ENCODE results near the gene GID8.

GID8 gene

DNA sequence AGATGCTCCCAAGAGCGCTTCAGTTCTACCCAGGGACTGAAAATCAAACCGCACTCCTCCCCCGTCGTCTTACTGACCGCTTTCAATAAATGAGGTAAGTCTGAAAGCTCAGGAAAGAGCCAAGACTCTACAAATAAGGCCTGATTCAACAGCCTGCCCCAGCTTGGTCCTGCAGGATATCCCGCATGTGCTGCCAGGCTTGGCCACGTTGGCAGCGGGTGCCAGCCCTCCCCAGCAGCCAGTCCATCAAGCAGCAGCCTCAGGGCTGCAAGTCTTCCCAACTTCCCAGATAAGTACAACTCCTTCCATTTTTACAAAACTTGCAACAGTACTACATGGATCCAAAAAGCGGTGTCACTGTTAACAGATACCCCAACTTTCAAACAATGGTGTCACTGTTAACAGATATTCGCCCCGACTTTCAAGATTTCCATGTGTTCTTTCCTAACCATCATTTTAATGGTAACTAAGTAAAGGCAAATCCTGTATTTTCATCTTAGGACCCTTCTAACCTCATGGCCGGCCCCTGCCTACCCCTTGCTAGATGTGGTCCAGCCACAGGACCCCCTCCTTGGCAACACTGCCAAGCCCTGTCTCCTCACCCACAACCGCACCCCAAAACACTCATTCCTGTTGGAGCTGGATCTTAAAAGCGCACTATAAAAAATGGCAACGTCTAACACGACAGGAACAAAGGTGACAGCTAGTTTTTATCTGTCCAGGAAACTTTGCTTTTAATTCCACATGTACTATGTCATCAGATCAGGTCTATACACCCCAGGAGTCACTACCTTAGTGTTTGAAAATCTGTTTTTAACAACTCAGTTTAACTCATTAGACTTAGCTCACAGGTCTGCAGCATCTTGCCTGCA lies 39.6 kb upstream of the GID8 start:
- no peak for TF ChIP-seq CTCF (IDR thresholded peaks at IDR 0.05; ENCODE audit: borderline replicate concordance, insufficient read depth, low read depth, low read length)

GRCh38 chr20:62898970-62899632 lies 38.8 kb upstream of the GID8 start:
- H3K4me3 ChIP-seq (ENCODE audit: low read depth, low read length), result no peak overlapping the region
- no peak for TF ChIP-seq CTCF (IDR thresholded peaks at IDR 0.05; ENCODE audit: borderline replicate concordance, insufficient read depth, low read depth, low read length)

More for the DNA sequence above, 39.6 kb upstream of the GID8 start:
- no peak overlapping the region for H3K4me3 ChIP-seq (ENCODE audit: low read depth, low read length)

GRCh38 chr20:62899633-62900051 lies 38.3 kb upstream of the GID8 start:
- TF ChIP-seq CTCF (IDR thresholded peaks at IDR 0.05; ENCODE audit: borderline replicate concordance, insufficient read depth, low read depth, low read length), result no peak
- no peak overlapping the region for H3K4me3 ChIP-seq (ENCODE audit: low read depth, low read length)

GRCh38 chr20:62900052-62900691 lies 37.8 kb upstream of the GID8 start:
- peak; percentile 96 for TF ChIP-seq CTCF (IDR thresholded peaks at IDR 0.05; ENCODE audit: borderline replicate concordance, insufficient read depth, low read depth, low read length)
- no peak overlapping the region for H3K4me3 ChIP-seq (ENCODE audit: low read depth, low read length)

DNA sequence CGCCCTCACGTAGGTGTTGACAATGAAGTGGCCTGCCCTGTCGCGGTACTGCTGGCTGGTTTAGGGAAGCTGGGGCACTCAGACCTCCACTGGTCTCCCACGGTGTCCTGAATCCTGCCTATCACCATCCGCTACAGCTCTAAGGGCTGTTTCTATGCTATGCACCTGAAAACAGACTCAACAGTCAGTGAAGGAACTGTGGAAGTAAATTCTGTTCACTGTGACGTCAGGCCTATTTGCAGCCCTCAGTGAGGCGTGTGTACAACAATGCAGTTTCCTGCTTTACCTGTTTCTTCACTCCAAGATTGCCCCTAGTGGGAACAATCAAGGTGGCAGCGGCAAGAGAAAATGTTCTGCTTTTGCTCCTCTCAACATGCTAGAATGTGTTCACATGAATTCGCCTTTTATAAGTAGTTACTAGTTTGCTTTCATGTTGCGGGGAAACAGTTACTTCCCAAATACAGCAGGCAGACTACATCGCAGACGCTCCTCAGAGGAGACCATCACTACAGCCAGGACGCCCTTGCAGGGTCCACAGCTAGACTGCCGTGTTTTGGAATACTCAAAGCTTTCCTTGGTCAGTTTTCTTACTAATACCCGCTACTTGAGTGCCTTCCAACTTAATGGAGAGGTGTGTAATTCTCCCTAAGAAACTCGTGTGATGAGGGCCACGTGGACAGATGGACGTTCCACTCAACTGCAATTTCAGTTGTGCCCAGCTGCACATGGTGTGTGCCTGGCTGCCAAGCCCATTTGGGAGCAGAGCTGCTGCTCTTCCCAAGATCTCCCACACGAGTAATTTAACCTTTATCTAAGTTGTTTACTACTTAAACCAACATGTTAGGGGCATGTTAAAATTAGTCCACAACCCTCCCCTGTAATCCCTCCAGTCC lies 37.0 kb upstream of the GID8 start:
- H3K4me3 ChIP-seq (ENCODE audit: low read depth, low read length), result no peak overlapping the region
- no peak for TF ChIP-seq CTCF (IDR thresholded peaks at IDR 0.05; ENCODE audit: borderline replicate concordance, insufficient read depth, low read depth, low read length)

DNA sequence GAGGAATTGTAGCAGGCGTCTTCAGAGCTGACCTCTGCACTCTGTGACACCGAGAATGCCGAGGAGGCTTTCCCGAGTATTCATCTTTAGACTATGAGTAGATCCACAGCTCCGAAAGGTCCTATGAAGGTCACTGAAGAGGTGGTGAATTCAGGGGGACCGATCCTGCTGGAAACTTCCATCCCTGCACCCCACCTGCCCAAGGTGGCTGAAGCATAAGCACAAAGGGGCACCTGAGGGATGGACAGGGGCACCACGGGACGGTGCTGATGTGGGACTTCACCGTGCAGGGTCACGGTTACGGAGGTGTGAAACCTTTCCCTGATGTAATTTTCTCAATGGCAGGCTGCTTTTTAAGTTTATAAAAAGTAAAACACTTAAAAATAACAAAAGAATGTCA lies 36.1 kb upstream of the GID8 start:
- TF ChIP-seq CTCF (IDR thresholded peaks at IDR 0.05; ENCODE audit: borderline replicate concordance, insufficient read depth, low read depth, low read length), result no peak
- H3K4me3 ChIP-seq (ENCODE audit: low read depth, low read length), result no peak overlapping the region

Data from GM12875 (cell line).